IMR-90 (cell line): ENCODE measurements around the gene PPP1R16B. TPM values are rescaled to one million over a fixed set of nuclear protein-coding genes. Genes with fewer than 3 reads are reported as not detected.

Experiments used
- ATAC-seq: fragments of 200-7000 bp; cut with Tn5 transposase; 2 replicates; pipeline ENCODE4 v1.9.1; 2020; ENCODE audit warnings: low read depth, mild to moderate bottlenecking, moderate library complexity
- BruUV-seq: library from RNA; stranded (reverse); fragments of 400-500 nt; replicated peaks from 2 replicates; lab custom pipeline; 2021; lab: Mats Ljungman, UMichigan
- CTCF ChIA-PET: fragments of 300-600 bp; formaldehyde crosslinking; extraction: SDS; loops from one replicate; lab custom pipeline; 2021; ENCODE audit warnings: antibody characterized with exemption; lab: Yijun Ruan, JAX
- POLR2A ChIA-PET: fragments of 300-600 bp; sonication (Branson Sonifier 250); formaldehyde crosslinking; loops from one replicate; lab custom pipeline; 2022; ENCODE audit warnings: antibody characterized with exemption; ENCODE audit not compliant: unreplicated experiment; lab: Charles Lee
- DNase-seq: peaks from one replicate; pipeline ENCODE4 v3.0.0; 2013
- H2AFZ ChIP-seq: replicated peaks from 2 replicates; pipeline ENCODE3; 2013; ENCODE audit warnings: low read length, mild to moderate bottlenecking; ENCODE audit not compliant: poor library complexity
- H2AK5ac ChIP-seq: 2 replicates; pipeline ENCODE4 v1.6.1; 2013; ENCODE audit warnings: low read depth, low read length, inconsistent platforms
- H2AK9ac ChIP-seq: replicated peaks from 2 replicates; pipeline ENCODE3; 2013; ENCODE audit warnings: mild to moderate bottlenecking, low read depth, low read length, moderate library complexity; ENCODE audit not compliant: poor library complexity
- H2BK120ac ChIP-seq: 2 replicates; pipeline ENCODE4 v1.6.1; 2013; ENCODE audit warnings: low read depth, low read length, inconsistent platforms
- H2BK15ac ChIP-seq: 3 replicates; pipeline ENCODE4 v1.6.1; 2013; ENCODE audit warnings: low read depth, low read length, inconsistent platforms
- H2BK20ac ChIP-seq: 2 replicates; pipeline ENCODE4 v1.6.1; 2013; ENCODE audit warnings: low read depth, mild to moderate bottlenecking, inconsistent platforms, low read length, moderate library complexity
- H2BK5ac ChIP-seq: 2 replicates; pipeline ENCODE4 v1.6.1; 2013; ENCODE audit warnings: mild to moderate bottlenecking, low read depth, low read length, inconsistent platforms; ENCODE audit not compliant: poor library complexity, severe bottlenecking
- H3K14ac ChIP-seq: replicated peaks from 2 replicates; pipeline ENCODE4 v1.6.1; 2013; ENCODE audit warnings: low read depth, low read length, inconsistent platforms
- H3K18ac ChIP-seq: 2 replicates; pipeline ENCODE4 v1.6.1; 2013; ENCODE audit warnings: low read depth, low read length, control low read depth
- H3K23ac ChIP-seq: 2 replicates; pipeline ENCODE4 v1.6.1; 2013; ENCODE audit warnings: low read depth, low read length, inconsistent platforms
- H3K27ac ChIP-seq: 2 replicates; pipeline ENCODE4 v1.5.1; 2013; ENCODE audit warnings: mild to moderate bottlenecking, control low read depth, low read length; ENCODE audit not compliant: insufficient read depth
- H3K27me3 ChIP-seq: 2 replicates; pipeline ENCODE4 v1.6.1; 2013; ENCODE audit warnings: low read length; ENCODE audit not compliant: control insufficient read depth, insufficient read depth
- H3K36me3 ChIP-seq: 2 replicates; pipeline ENCODE4 v1.6.1; 2013; ENCODE audit warnings: low read length, mixed read lengths; ENCODE audit not compliant: control insufficient read depth, insufficient read depth
- H3K4ac ChIP-seq: 2 replicates; pipeline ENCODE4 v1.6.1; 2013; ENCODE audit warnings: low read depth, low read length, inconsistent platforms
- H3K4me1 ChIP-seq: 2 replicates; pipeline ENCODE4 v1.6.1; 2013; ENCODE audit warnings: low read length, mixed read lengths; ENCODE audit not compliant: control insufficient read depth, insufficient read depth
- H3K4me2 ChIP-seq: 2 replicates; pipeline ENCODE4 v1.6.1; 2013; ENCODE audit warnings: low read depth, mild to moderate bottlenecking, control low read depth, low read length, moderate library complexity
- H3K4me3 ChIP-seq: 2 replicates; pipeline ENCODE4 v1.5.1; 2013; ENCODE audit warnings: low read depth, mild to moderate bottlenecking, control low read depth, low read length, moderate library complexity; ENCODE audit not compliant: insufficient read depth
- H3K56ac ChIP-seq: 2 replicates; pipeline ENCODE4 v1.6.1; 2013; ENCODE audit warnings: low read length, inconsistent platforms; ENCODE audit not compliant: insufficient read depth; ENCODE audit errors: extremely low read depth
- H3K79me1 ChIP-seq, 2 experiments: 2 replicates each; pipeline ENCODE4 v1.6.1; 2013; ENCODE audit warnings: low read length in 2 of 2, inconsistent platforms in 1 of 2, low read depth in 1 of 2
- H3K9ac ChIP-seq: 2 replicates; pipeline ENCODE4 v1.6.1; 2013; ENCODE audit warnings: low read depth, low read length, control low read depth
- H3K9me1 ChIP-seq: 2 replicates; pipeline ENCODE4 v1.6.1; 2013; ENCODE audit warnings: low read length, inconsistent platforms; ENCODE audit not compliant: insufficient read depth
- H3K9me3 ChIP-seq: 2 replicates; pipeline ENCODE4 v1.6.1; 2013; ENCODE audit warnings: low read length; ENCODE audit not compliant: control insufficient read depth, insufficient read depth
- H4K20me1 ChIP-seq: 2 replicates; pipeline ENCODE4 v1.6.1; 2013; ENCODE audit warnings: low read length, inconsistent platforms; ENCODE audit not compliant: insufficient read depth
- H4K5ac ChIP-seq: 2 replicates; pipeline ENCODE4 v1.6.1; 2013; ENCODE audit warnings: mild to moderate bottlenecking, low read depth, low read length, control low read depth
- H4K8ac ChIP-seq, 2 experiments: 2 replicates each; pipeline ENCODE4 v1.6.1; 2013; ENCODE audit warnings: low read depth in 2 of 2, low read length in 2 of 2, control low read depth in 1 of 2, inconsistent platforms in 1 of 2
- H4K91ac ChIP-seq: 2 replicates; pipeline ENCODE4 v1.6.1; 2013; ENCODE audit warnings: low read depth, low read length, inconsistent platforms; ENCODE audit not compliant: insufficient read depth
- BHLHE40 ChIP-seq: fragments of 150-350 bp; IDR thresholded peaks from 2 replicates; pipeline ENCODE4 v1.6.1; 2016; ENCODE audit warnings: mild to moderate bottlenecking, low read depth, low read length
- CEBPB ChIP-seq: IDR thresholded peaks from 2 replicates; pipeline ENCODE4 v1.6.1; 2012; ENCODE audit warnings: low read depth, low read length, improper control_type of control experiment
- FOS ChIP-seq: fragments of 150-350 bp; IDR thresholded peaks from 2 replicates; pipeline ENCODE4 v1.6.1; 2016; ENCODE audit warnings: low read depth, low read length
- MAFK ChIP-seq: IDR thresholded peaks from 2 replicates; pipeline ENCODE4 v1.6.1; 2012; ENCODE audit warnings: low read depth, low read length, improper control_type of control experiment
- MAZ ChIP-seq: IDR thresholded peaks from 2 replicates; pipeline ENCODE4 v1.6.1; 2012; ENCODE audit warnings: low read depth, mild to moderate bottlenecking, low read length, improper control_type of control experiment, moderate library complexity, borderline replicate concordance
- NFE2L2 ChIP-seq: fragments of 150-350 bp; IDR thresholded peaks from 2 replicates; pipeline ENCODE4 v1.6.1; 2016; ENCODE audit warnings: low read depth, mild to moderate bottlenecking, low read length
- POLR2A ChIP-seq: IDR thresholded peaks from 2 replicates; pipeline ENCODE4 v1.6.1; 2012; ENCODE audit warnings: mild to moderate bottlenecking, low read depth, low read length
- RAD21 ChIP-seq: IDR thresholded peaks from 2 replicates; pipeline ENCODE4 v1.6.1; 2012; ENCODE audit warnings: low read length, improper control_type of control experiment
- RCOR1 ChIP-seq: IDR thresholded peaks from 2 replicates; pipeline ENCODE4 v1.6.1; 2012; ENCODE audit warnings: mild to moderate bottlenecking, low read length, improper control_type of control experiment; ENCODE audit not compliant: insufficient replicate concordance
- RFX5 ChIP-seq: IDR thresholded peaks from 2 replicates; pipeline ENCODE4 v1.8.0; 2012; ENCODE audit warnings: low read depth, mild to moderate bottlenecking, low read length, moderate library complexity
- SMC3 ChIP-seq: fragments of 150-350 bp; IDR thresholded peaks from 2 replicates; pipeline ENCODE4 v1.6.1; 2016; ENCODE audit warnings: low read depth, mild to moderate bottlenecking, antibody characterized with exemption, low read length, moderate library complexity
- WGBS, 2 experiments: methylation state at CpG; one replicate each; pipeline versions ENCODE4 v1.1.5 to v1.1.7; 2013; ENCODE audit warnings: missing lambda C conversion rate in 2 of 2; ENCODE audit not compliant: insufficient read length in 1 of 2; ENCODE audit errors: extremely low coverage in 2 of 2; 5-methylcytosine and 5-hydroxymethylcytosine counted together
- dilution Hi-C: fragments of 300-500 bp; cut with HindIII; formaldehyde crosslinking; loops from one replicate; pipeline ENCODE4 v1.14.3; 2018; ENCODE audit warnings: low sequenced_read_pairs; ENCODE audit not compliant: unreplicated experiment
- in situ Hi-C: fragments of 300-500 bp; cut with MboI; formaldehyde crosslinking; loops from 3 replicates; pipeline ENCODE4 v1.14.3; 2019; ENCODE audit warnings: low sequenced_read_pairs, inconsistent platforms, mixed read lengths
- intact Hi-C: fragments of 100-400 bp; cut with micrococcal nuclease; formaldehyde crosslinking; loops from 2 replicates; pipeline ENCODE4 v1.10.0; 2022
- polyA plus RNA-seq, 3 experiments: library from polyadenylated mRNA; depleted of rRNA; stranded (reverse); fragments of >200 nt; gene quantifications; 2 replicates each; pipeline ENCODE4 v1.2.3, GENCODE V29; 2012; ENCODE audit warnings: low replicate concordance in 1 of 3
- total RNA-seq: library from RNA; depleted of rRNA; stranded (reverse); fragments of >200 nt; gene quantifications from 2 replicates; pipeline ENCODE4 v1.2.3, GENCODE V29; 2012
- TF ChIP-seq, protein P1 (sequence below): fragments of 150-350 bp; IDR thresholded peaks from 2 replicates; pipeline ENCODE4 v1.6.1; 2017; ENCODE audit warnings: mild to moderate bottlenecking, antibody characterized with exemption, low read length, low read depth
- TF ChIP-seq, protein P2 (sequence below): conservative IDR thresholded peaks from 2 replicates; pipeline ENCODE4 v1.5.1; 2012; ENCODE audit warnings: mild to moderate bottlenecking, low read depth, low read length, improper control_type of control experiment

PPP1R16B gene
- total and polyA plus RNA-seq, 2 of the 4 experiments (the other 2 are of a cell fraction), result not detected

DNA sequence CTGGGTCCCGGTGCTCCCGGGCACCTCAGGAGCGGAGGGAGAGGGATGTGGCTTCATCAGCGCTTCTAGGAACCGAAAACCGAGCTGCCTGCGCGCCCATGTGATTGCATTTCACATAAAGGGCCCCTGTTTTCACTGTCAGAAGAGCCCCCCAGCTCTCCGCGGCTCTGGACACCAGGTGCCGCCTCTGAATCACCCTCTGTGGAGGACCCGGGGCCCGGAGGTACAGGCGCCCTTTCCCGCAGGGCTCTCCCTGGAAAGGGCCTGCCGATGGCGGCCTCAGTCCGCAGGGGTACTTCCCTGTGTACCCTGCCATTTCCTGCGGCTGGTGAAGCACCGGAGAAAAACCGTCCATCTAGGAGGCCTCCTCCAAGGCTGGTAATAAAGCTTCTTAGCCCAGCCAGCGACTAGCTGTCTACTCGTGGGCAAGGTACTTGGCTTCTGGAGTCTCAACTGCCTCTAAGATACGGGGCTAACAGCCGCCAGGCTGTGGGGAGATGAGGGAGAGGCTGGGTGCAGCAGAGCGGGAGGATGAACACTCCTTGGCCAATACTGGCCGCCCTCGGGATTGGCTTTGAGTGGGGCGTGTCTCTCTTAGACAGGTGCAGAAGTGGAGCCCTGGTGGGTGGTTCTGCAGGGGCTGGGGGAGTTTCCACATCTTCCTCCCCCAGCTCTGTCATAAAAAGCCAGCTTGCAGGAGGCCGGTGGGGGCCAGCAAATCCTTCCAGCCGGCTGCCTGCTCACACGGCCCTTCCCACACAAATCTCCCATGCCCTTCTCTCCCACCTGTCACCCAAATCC, 1.6 kb downstream of the PPP1R16B start (continued):
- TF ChIP-seq RCOR1 (no peak), POLR2A (no peak)

DNA sequence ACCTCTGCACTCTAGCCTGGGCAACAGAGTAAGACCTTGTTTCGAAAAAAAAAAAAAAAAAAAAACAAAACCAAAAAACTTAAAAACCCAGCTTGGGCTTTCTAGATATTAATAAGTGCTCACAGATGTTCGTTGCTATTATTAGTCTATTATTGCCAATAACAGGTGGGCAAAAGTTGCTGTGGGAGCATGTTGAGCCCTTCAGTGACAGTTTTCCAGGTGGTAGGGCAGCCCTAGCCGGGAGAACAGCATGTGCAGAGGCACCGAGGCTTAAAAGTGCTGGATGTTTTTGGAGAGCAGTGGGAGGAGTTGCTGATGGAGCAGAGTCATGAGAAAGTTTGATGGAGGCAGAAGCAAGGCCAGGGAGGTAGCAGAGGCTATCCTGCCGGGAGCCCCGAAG, 4.4 kb downstream of the PPP1R16B start:
- no peak overlapping the region for H3K4me3 ChIP-seq
- no peak overlapping the region for H3K4ac ChIP-seq
- dilution Hi-C loops, result no loop called here
- ChIA-PET POLR2A (no interaction called here), CTCF (no interaction called here)
- no peak overlapping the region for H2BK15ac ChIP-seq
- no peaks in the 10 kb centered on the region for H3K4me1 ChIP-seq
- H2AFZ ChIP-seq, result no peak overlapping the region
- H4K91ac ChIP-seq, result no peak overlapping the region
- no peak overlapping the region for H2AK9ac ChIP-seq
- no peak overlapping the region for H3K56ac ChIP-seq
- no peak overlapping the region for H4K8ac ChIP-seq
- no peaks in the 10 kb centered on the region for H3K36me3 ChIP-seq
- H3K4me2 ChIP-seq, result no peak overlapping the region
- no peaks in the 10 kb centered on the region for H3K79me1 ChIP-seq
- no peak overlapping the region for H3K27ac ChIP-seq
- H4K5ac ChIP-seq, result no peak overlapping the region
- H3K23ac ChIP-seq, result no peak overlapping the region
- no peak overlapping the region for H3K18ac ChIP-seq
- no peak overlapping the region for H3K14ac ChIP-seq
- H2BK5ac ChIP-seq, result no peak overlapping the region
- no peak overlapping the region for H2BK20ac ChIP-seq
- no peaks in the 10 kb centered on the region for H3K9me1 ChIP-seq
- intact Hi-C loops, result no loop called here
- no peaks in the 10 kb centered on the region for H3K9me3 ChIP-seq
- H2AK5ac ChIP-seq, result no peak overlapping the region
- H4K20me1 ChIP-seq, result no peaks in the 10 kb centered on the region
- no CpG with 5 or more reads among the region's 6 CpGs for WGBS, 2 experiments
- no peak for ATAC-seq
- H2BK120ac ChIP-seq, result no peak overlapping the region
- no TSS peak for BruUV-seq
- in situ Hi-C loops, result no loop called here
- DNase-seq, result no peak
- H3K9ac ChIP-seq, result no peak overlapping the region
- H3K27me3 ChIP-seq, result peaks cover 63% of the 10 kb centered on the region
- TF ChIP-seq, protein P1, sequence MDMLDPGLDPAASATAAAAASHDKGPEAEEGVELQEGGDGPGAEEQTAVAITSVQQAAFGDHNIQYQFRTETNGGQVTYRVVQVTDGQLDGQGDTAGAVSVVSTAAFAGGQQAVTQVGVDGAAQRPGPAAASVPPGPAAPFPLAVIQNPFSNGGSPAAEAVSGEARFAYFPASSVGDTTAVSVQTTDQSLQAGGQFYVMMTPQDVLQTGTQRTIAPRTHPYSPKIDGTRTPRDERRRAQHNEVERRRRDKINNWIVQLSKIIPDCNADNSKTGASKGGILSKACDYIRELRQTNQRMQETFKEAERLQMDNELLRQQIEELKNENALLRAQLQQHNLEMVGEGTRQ, result no peak
- TF ChIP-seq SMC3 (no peak), RFX5 (no peak), BHLHE40 (no peak), RCOR1 (no peak), POLR2A (no peak), FOS (no peak), RAD21 (no peak), CEBPB (no peak), MAZ (no peak), NFE2L2 (no peak), MAFK (no peak)
- TF ChIP-seq, protein P2, sequence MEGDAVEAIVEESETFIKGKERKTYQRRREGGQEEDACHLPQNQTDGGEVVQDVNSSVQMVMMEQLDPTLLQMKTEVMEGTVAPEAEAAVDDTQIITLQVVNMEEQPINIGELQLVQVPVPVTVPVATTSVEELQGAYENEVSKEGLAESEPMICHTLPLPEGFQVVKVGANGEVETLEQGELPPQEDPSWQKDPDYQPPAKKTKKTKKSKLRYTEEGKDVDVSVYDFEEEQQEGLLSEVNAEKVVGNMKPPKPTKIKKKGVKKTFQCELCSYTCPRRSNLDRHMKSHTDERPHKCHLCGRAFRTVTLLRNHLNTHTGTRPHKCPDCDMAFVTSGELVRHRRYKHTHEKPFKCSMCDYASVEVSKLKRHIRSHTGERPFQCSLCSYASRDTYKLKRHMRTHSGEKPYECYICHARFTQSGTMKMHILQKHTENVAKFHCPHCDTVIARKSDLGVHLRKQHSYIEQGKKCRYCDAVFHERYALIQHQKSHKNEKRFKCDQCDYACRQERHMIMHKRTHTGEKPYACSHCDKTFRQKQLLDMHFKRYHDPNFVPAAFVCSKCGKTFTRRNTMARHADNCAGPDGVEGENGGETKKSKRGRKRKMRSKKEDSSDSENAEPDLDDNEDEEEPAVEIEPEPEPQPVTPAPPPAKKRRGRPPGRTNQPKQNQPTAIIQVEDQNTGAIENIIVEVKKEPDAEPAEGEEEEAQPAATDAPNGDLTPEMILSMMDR, result no peak
